H1 (cell line): Measurements from ENCODE around the gene CACNA2D3. TPM values are rescaled to one million over a fixed set of nuclear protein-coding genes. Genes with fewer than 3 reads are reported as not detected.

Experiments
- BCL11A ChIP-seq, 2 experiments: IDR thresholded peaks; one replicate each; pipeline ENCODE4 v1.6.1; 2011; ENCODE audit warnings: low read depth in 2 of 2, low read length in 2 of 2, mild to moderate bottlenecking in 2 of 2
- BRCA1 ChIP-seq: IDR thresholded peaks from 2 replicates; pipeline ENCODE4 v1.6.1; 2012; ENCODE audit warnings: low read depth, low read length, improper control_type of control experiment
- NRF1 ChIP-seq: IDR thresholded peaks from 2 replicates; pipeline ENCODE4 v1.6.1; 2011; ENCODE audit warnings: mild to moderate bottlenecking, low read depth, low read length, improper control_type of control experiment
- RFX5 ChIP-seq: IDR thresholded peaks from 2 replicates; pipeline ENCODE4 v1.6.1; 2011; ENCODE audit warnings: low read depth, low read length, improper control_type of control experiment, borderline replicate concordance
- TAF7 ChIP-seq: optimal IDR thresholded peaks from 2 replicates; pipeline ENCODE3; 2011; ENCODE audit warnings: low read depth, mild to moderate bottlenecking, inconsistent platforms, low read length, moderate library complexity, borderline replicate concordance
- USF2 ChIP-seq: IDR thresholded peaks from 2 replicates; pipeline ENCODE4 v1.6.1; 2011; ENCODE audit warnings: low read length, improper control_type of control experiment
- polyA plus RNA-seq, 7 experiments: library from polyadenylated mRNA; depleted of rRNA in 3 of 7; stranded (reverse) in 5 of 7; unstranded in 2 of 7; fragments of >200 nt in 5 of 7; fragments of 200-250 nt in 2 of 7; gene quantifications; 1 replicate in 5 of 7; 2 replicates in 1 of 7; 4 replicates in 1 of 7; pipeline versions ENCODE4 v1.2.1 to v1.2.3, GENCODE V29; 2011 to 2013; ENCODE audit warnings: missing spikeins in 2 of 7, mixed read lengths in 2 of 7
- total RNA-seq: library from RNA; stranded (reverse); fragmentation: NEBNext Ultra II Directional; extraction: Animal tissue kit (Norgen Biotek cat#: 25700); gene quantifications from 2 replicates; pipeline ENCODE4 v1.2.1, GENCODE V29; 2021

The CACNA2D3 gene
- total and polyA plus RNA-seq, 2 of the 8 experiments (the other 6 are each of a cell fraction or from before 2014, with no cell fraction given) = 1.5 to 1.8 TPM

GRCh38 chr3:54877730-54878129, 755.4 kb downstream of the CACNA2D3 start (continued):
- TF ChIP-seq RFX5 (no peak), NRF1 (no peak), BRCA1 (no peak), TAF7 (no peak), USF2 (no peak), BCL11A (IDR thresholded peaks at IDR 0.05; ENCODE audit: low read depth in 2 of 2, low read length in 2 of 2) (no peak)
